Ishikawa (cell line): ENCODE measurements around the gene ZNF32.

ENCODE experiments used
- CEBPB ChIP-seq: IDR thresholded peaks from 2 replicates; pipeline ENCODE4 v1.6.1; 2012
- CREB1 ChIP-seq: IDR thresholded peaks from 2 replicates; pipeline ENCODE4 v1.6.1; 2012; ENCODE audit warnings: low read depth
- EGR1 ChIP-seq: IDR thresholded peaks from 2 replicates; pipeline ENCODE4 v1.6.1; 2012
- EP300 ChIP-seq: IDR thresholded peaks from 2 replicates; pipeline ENCODE4 v1.6.1; 2012; ENCODE audit warnings: borderline replicate concordance
- FOXM1 ChIP-seq: IDR thresholded peaks from 2 replicates; pipeline ENCODE4 v1.6.1; 2012; ENCODE audit warnings: low read depth, borderline replicate concordance
- MAX ChIP-seq: IDR thresholded peaks from 2 replicates; pipeline ENCODE4 v1.6.1; 2012
- NFIC ChIP-seq: IDR thresholded peaks from 2 replicates; pipeline ENCODE4 v1.6.1; 2012
- RAD21 ChIP-seq: IDR thresholded peaks from 2 replicates; pipeline ENCODE4 v1.6.1; 2012; ENCODE audit warnings: low read depth
- REST ChIP-seq: IDR thresholded peaks from 2 replicates; pipeline ENCODE4 v1.6.1; 2012; ENCODE audit warnings: low read depth, mild to moderate bottlenecking
- TAF1 ChIP-seq: IDR thresholded peaks from 2 replicates; pipeline ENCODE4 v1.6.1; 2012; ENCODE audit warnings: low read depth, mild to moderate bottlenecking
- TCF12 ChIP-seq: IDR thresholded peaks from 2 replicates; pipeline ENCODE4 v1.6.1; 2012; ENCODE audit warnings: low read depth
- TEAD4 ChIP-seq: IDR thresholded peaks from 2 replicates; pipeline ENCODE4 v1.6.1; 2012
- USF1 ChIP-seq: IDR thresholded peaks from 2 replicates; pipeline ENCODE4 v1.6.1; 2012
- YY1 ChIP-seq: IDR thresholded peaks from 2 replicates; pipeline ENCODE4 v1.6.1; 2012; ENCODE audit warnings: low read depth
- ZBTB7A ChIP-seq: IDR thresholded peaks from 2 replicates; pipeline ENCODE4 v1.6.1; 2012; ENCODE audit warnings: low read depth

The ZNF32 gene

GRCh38 chr10:43606323-43607198, 42.1 kb downstream of the ZNF32 start, which contains the start of gene ZNF485:
TSS of gene ZNF485 (plus strand) at chr10:43606438. CDS start at chr10:43607051, 613 bp downstream.
- TF ChIP-seq FOXM1, result no peak
- peak; percentile 52 for TF ChIP-seq USF1
- no peak for TF ChIP-seq EGR1
- no peak for TF ChIP-seq TCF12
- TF ChIP-seq TAF1, result peak; percentile 81
- TF ChIP-seq MAX, result peak; percentile 94
- TF ChIP-seq ZBTB7A, result no peak; the same call in 1 of the 2 replicates
- 0 out of 2 replicates have a peak, but pooled peaks have one; percentile 25 for TF ChIP-seq NFIC

GRCh38 chr10:43605850-43606322, 42.8 kb downstream of the ZNF32 start:
- TF ChIP-seq YY1, result no peak

GRCh38 chr10:43599333-43599732, 49.3 kb downstream of the ZNF32 start:
- TF ChIP-seq NFIC, result no peak

GRCh38 chr10:43598446-43598845, 50.2 kb downstream of the ZNF32 start:
- no peak for TF ChIP-seq RAD21
- TF ChIP-seq REST, result no peak

GRCh38 chr10:43596546-43596945, 52.1 kb downstream of the ZNF32 start:
- TF ChIP-seq USF1 (no peak), ZBTB7A (no peak), TCF12 (no peak), CREB1 (no peak), EGR1 (no peak)

- TF ChIP-seq FOXM1 (no peak), EGR1 (no peak), TAF1 (no peak), TEAD4 (no peak), MAX (no peak), TCF12 (no peak), REST (no peak), YY1 (no peak), EP300 (no peak), CREB1 (no peak), NFIC (no peak), CEBPB (no peak), ZBTB7A (no peak), USF1 (no peak)
Measured at GRCh38 chr10:43595739-43596298, 52.9 kb downstream of the ZNF32 start.
